H9 (cell line): ENCODE results near the gene LRG1. TPM values are rescaled to one million over a fixed set of nuclear protein-coding genes. Genes with fewer than 3 reads are reported as not detected.

Source experiments
- DNase-seq: peaks from one replicate; pipeline ENCODE4 v3.0.0-alpha.2; 2017
- H2AFZ ChIP-seq: one replicate; pipeline ENCODE4 v1.6.1; 2013; ENCODE audit warnings: mild to moderate bottlenecking, low read length, control low read depth, moderate library complexity
- H2AK5ac ChIP-seq: 2 replicates; pipeline ENCODE4 v1.6.1; 2013; ENCODE audit warnings: low read length, control low read depth, mixed read lengths; ENCODE audit not compliant: insufficient read length
- H2BK120ac ChIP-seq: one replicate; pipeline ENCODE4 v1.6.1; 2013; ENCODE audit warnings: low read depth, mild to moderate bottlenecking, low read length, control low read depth, inconsistent platforms; ENCODE audit not compliant: poor library complexity, severe bottlenecking
- H2BK12ac ChIP-seq: 2 replicates; pipeline ENCODE4 v1.6.1; 2013; ENCODE audit warnings: low read length, control low read depth, mixed read lengths, low read depth; ENCODE audit not compliant: insufficient read length
- H2BK15ac ChIP-seq: 2 replicates; pipeline ENCODE4 v1.6.1; 2013; ENCODE audit warnings: low read depth, low read length, control low read depth
- H2BK20ac ChIP-seq: one replicate; pipeline ENCODE4 v1.6.1; 2013; ENCODE audit warnings: low read depth, mild to moderate bottlenecking, low read length, control low read depth, inconsistent platforms; ENCODE audit not compliant: poor library complexity, severe bottlenecking
- H2BK5ac ChIP-seq: 2 replicates; pipeline ENCODE4 v1.6.1; 2013; ENCODE audit warnings: low read length, control low read depth, mixed read lengths; ENCODE audit not compliant: insufficient read length
- H3K14ac ChIP-seq: 2 replicates; pipeline ENCODE4 v1.6.1; 2013; ENCODE audit warnings: low read length, control low read depth; ENCODE audit not compliant: insufficient read depth
- H3K18ac ChIP-seq: 2 replicates; pipeline ENCODE4 v1.6.1; 2013; ENCODE audit warnings: low read depth, mild to moderate bottlenecking, mixed read lengths, low read length, control low read depth; ENCODE audit not compliant: insufficient read length
- H3K23ac ChIP-seq: 2 replicates; pipeline ENCODE4 v1.6.1; 2013; ENCODE audit warnings: low read length, control low read depth, mixed read lengths, low read depth; ENCODE audit not compliant: insufficient read length
- H3K23me2 ChIP-seq: 2 replicates; pipeline ENCODE4 v1.6.1; 2013; ENCODE audit warnings: low read depth, mild to moderate bottlenecking, mixed read lengths, low read length, control low read depth; ENCODE audit not compliant: insufficient read length, poor library complexity, severe bottlenecking
- H3K27ac ChIP-seq: 2 replicates; pipeline ENCODE4 v1.5.1; 2013; ENCODE audit warnings: low read length, control low read depth, mixed read lengths, low read depth; ENCODE audit not compliant: insufficient read length
- H3K27me3 ChIP-seq: 2 replicates; pipeline ENCODE4 v1.6.1; 2013; ENCODE audit warnings: low read length, control low read depth, inconsistent platforms; ENCODE audit not compliant: insufficient read depth
- H3K4ac ChIP-seq: 2 replicates; pipeline ENCODE4 v1.6.1; 2013; ENCODE audit warnings: low read depth, mild to moderate bottlenecking, control low read depth, inconsistent platforms, low read length, moderate library complexity
- H3K4me1 ChIP-seq: 2 replicates; pipeline ENCODE4 v1.6.1; 2013; ENCODE audit warnings: low read length, control low read depth, inconsistent platforms; ENCODE audit not compliant: insufficient read depth
- H3K4me2 ChIP-seq: 2 replicates; pipeline ENCODE4 v1.6.1; 2013; ENCODE audit warnings: low read length, control low read depth, mixed read lengths; ENCODE audit not compliant: insufficient read length, insufficient read depth
- H3K56ac ChIP-seq: 2 replicates; pipeline ENCODE4 v1.6.1; 2013; ENCODE audit warnings: low read depth, mild to moderate bottlenecking, mixed read lengths, low read length, control low read depth; ENCODE audit not compliant: insufficient read length
- H3K79me1 ChIP-seq: 2 replicates; pipeline ENCODE4 v1.6.1; 2013; ENCODE audit warnings: low read depth, mild to moderate bottlenecking, moderate library complexity, low read length, control low read depth, inconsistent platforms; ENCODE audit not compliant: insufficient read depth, poor library complexity, severe bottlenecking
- H3K79me2 ChIP-seq: 2 replicates; pipeline ENCODE4 v1.6.1; 2013; ENCODE audit warnings: low read length, control low read depth, inconsistent platforms; ENCODE audit not compliant: insufficient read depth
- H3K9ac ChIP-seq: 2 replicates; pipeline ENCODE4 v1.6.1; 2013; ENCODE audit warnings: low read length, control low read depth, mixed read lengths; ENCODE audit not compliant: insufficient read length; ENCODE audit errors: extremely low read depth
- H3K9me3 ChIP-seq: one replicate; pipeline ENCODE4 v1.6.1; 2013; ENCODE audit warnings: low read depth, low read length, inconsistent platforms; ENCODE audit not compliant: control insufficient read depth
- H3T11ph ChIP-seq: one replicate; pipeline ENCODE4 v1.6.1; 2013; ENCODE audit warnings: mild to moderate bottlenecking, low read length, control low read depth, inconsistent platforms
- H4K20me1 ChIP-seq: one replicate; pipeline ENCODE4 v1.6.1; 2013; ENCODE audit not compliant: control insufficient read depth, insufficient read length, insufficient read depth
- H4K5ac ChIP-seq: 2 replicates; pipeline ENCODE4 v1.6.1; 2013; ENCODE audit warnings: low read depth, mild to moderate bottlenecking, mixed read lengths, low read length, control low read depth; ENCODE audit not compliant: insufficient read length
- H4K8ac ChIP-seq: replicated peaks from 2 replicates; pipeline ENCODE4 v1.6.1; 2013; ENCODE audit warnings: low read length, control low read depth, mixed read lengths, low read depth; ENCODE audit not compliant: insufficient read length
- H4K91ac ChIP-seq: 2 replicates; pipeline ENCODE4 v1.6.1; 2013; ENCODE audit warnings: low read depth, mild to moderate bottlenecking, moderate library complexity, mixed read lengths, low read length, control low read depth; ENCODE audit not compliant: insufficient read length
- H3K27ac Mint-ChIP-seq, 3 experiments: 2 replicates in 2 of 3; 3 replicates in 1 of 3; pipeline ENCODE4 v1.8.0; 2020 to 2021; ENCODE audit warnings: mixed read lengths in 3 of 3, mild to moderate bottlenecking in 1 of 3, moderate library complexity in 1 of 3
- H3K27me3 Mint-ChIP-seq: 2 replicates; pipeline ENCODE4 v1.8.0; 2021; ENCODE audit warnings: low read depth, mild to moderate bottlenecking, moderate library complexity, mixed read lengths
- H3K36me3 Mint-ChIP-seq, 3 experiments: 2 replicates in 2 of 3; 3 replicates in 1 of 3; pipeline ENCODE4 v1.8.0; 2020 to 2021; ENCODE audit warnings: low read depth in 3 of 3, mixed read lengths in 3 of 3; ENCODE audit not compliant: insufficient read depth in 1 of 3
- H3K4me1 Mint-ChIP-seq, 2 experiments: 2 replicates each; pipeline ENCODE4 v1.8.0; 2020; ENCODE audit warnings: mixed read lengths in 2 of 2
- H3K4me3 Mint-ChIP-seq, 2 experiments: 2 replicates in 1 of 2; 3 replicates in 1 of 2; pipeline ENCODE4 v1.8.0; 2020 to 2021; ENCODE audit warnings: mild to moderate bottlenecking in 2 of 2, mixed read lengths in 2 of 2, moderate library complexity in 1 of 2
- H3K9me3 Mint-ChIP-seq, 2 experiments: 2 replicates in 1 of 2; 3 replicates in 1 of 2; pipeline ENCODE4 v1.8.0; 2020; ENCODE audit warnings: mild to moderate bottlenecking in 2 of 2, mixed read lengths in 2 of 2, moderate library complexity in 1 of 2
- WGBS: extraction: QIAGEN DNeasy Blood & Tissue Kit; methylation state at CpG from one replicate; pipeline ENCODE4 v1.1.7; 2013; ENCODE audit warnings: missing lambda C conversion rate, low lambda C conversion rate, mixed read lengths; ENCODE audit not compliant: insufficient read length; ENCODE audit errors: extremely low coverage; 5-methylcytosine and 5-hydroxymethylcytosine counted together
- total RNA-seq: library from RNA; stranded (reverse); gene quantifications from 2 replicates; pipeline ENCODE4 v1.2.1, GENCODE V29; 2021
- TF ChIP-seq, protein P1 (sequence below): fragments of 200-600 bp; sonication (generic); conservative IDR thresholded peaks from 3 replicates; pipeline ENCODE4 v1.8.0; 2021; ENCODE audit warnings: antibody characterized with exemption, mild to moderate bottlenecking

The LRG1 gene
- total RNA-seq, 1 experiment from 2014 or later: 0.24 TPM

DNA sequence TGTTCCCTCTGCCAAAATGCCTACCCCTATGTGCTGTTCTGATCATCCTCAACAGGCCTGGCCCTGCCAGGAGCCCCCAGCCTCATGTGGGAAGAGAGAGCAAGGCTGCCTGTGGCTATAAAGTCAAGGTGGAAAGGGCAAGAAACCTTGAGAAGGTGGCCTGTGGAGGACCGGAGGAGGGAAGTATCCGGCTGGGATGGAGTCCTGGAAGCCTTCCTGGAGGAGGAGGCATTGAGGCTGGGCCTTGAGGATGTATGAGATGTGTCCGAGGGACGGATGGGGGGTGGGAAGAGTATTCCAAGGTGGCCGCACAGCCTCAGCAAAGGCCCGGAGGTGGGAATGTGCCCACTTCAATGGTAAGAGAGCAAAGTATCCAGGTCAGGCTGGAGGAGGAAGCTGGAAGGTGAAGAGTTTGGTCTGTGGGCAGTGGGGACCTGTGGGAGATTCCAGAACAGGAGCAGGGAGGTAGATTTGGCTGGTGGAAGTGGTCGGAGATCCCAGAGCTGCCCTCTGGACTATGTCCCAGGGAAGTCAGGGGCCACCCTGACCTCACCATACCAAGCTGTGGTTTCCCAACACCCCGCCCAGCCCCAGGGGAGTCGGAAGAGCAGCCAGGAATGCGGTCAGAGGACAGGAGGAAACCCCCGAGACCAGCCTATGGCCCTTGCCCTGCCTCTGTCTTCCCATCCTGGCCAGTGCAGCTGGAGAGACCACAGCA is 18.5 kb downstream of the LRG1 start:
- no peaks in the 10 kb centered on the region for H3K9me3 ChIP-seq
- H2AK5ac ChIP-seq: no peak overlapping the region
- H3K23me2 ChIP-seq: no peaks in the 10 kb centered on the region
- H3K9ac ChIP-seq: no peak overlapping the region
- no peak overlapping the region for H3K27ac ChIP-seq
- no peaks in the 10 kb centered on the region for H3K27me3 ChIP-seq
- Mint-ChIP-seq H3K4me3 (no peak overlapping the region), H3K36me3 (no peaks in the 10 kb centered on the region), H3K4me1 (peaks cover 3 to 7% of the 10 kb centered on the region in 2 experiments; a peak in 3 of 4 replicates), H3K27me3 (peaks cover 38% of the 10 kb centered on the region), H3K9me3 (peaks cover 0 to 2% of the 10 kb centered on the region in 2 experiments; a peak in 1 of 5 replicates), H3K27ac (peak overlapping the region in 1 of 3 experiments; percentile 42; a peak in 1 of 7 replicates)
- H4K5ac ChIP-seq: no peak overlapping the region
- no peak overlapping the region for H2BK15ac ChIP-seq
- no CpG with 5 or more reads among the region's 11 CpGs for WGBS
- DNase-seq: no peak
- H4K91ac ChIP-seq: no peak overlapping the region
- no peak overlapping the region for H2BK5ac ChIP-seq
- no peak overlapping the region for H4K8ac ChIP-seq
- no peak overlapping the region for H3K56ac ChIP-seq
- H2BK12ac ChIP-seq: no peak overlapping the region
- no peak overlapping the region for H2BK20ac ChIP-seq
- H2AFZ ChIP-seq: no peak overlapping the region
- H3K4me1 ChIP-seq: no peaks in the 10 kb centered on the region
- TF ChIP-seq, protein P1, sequence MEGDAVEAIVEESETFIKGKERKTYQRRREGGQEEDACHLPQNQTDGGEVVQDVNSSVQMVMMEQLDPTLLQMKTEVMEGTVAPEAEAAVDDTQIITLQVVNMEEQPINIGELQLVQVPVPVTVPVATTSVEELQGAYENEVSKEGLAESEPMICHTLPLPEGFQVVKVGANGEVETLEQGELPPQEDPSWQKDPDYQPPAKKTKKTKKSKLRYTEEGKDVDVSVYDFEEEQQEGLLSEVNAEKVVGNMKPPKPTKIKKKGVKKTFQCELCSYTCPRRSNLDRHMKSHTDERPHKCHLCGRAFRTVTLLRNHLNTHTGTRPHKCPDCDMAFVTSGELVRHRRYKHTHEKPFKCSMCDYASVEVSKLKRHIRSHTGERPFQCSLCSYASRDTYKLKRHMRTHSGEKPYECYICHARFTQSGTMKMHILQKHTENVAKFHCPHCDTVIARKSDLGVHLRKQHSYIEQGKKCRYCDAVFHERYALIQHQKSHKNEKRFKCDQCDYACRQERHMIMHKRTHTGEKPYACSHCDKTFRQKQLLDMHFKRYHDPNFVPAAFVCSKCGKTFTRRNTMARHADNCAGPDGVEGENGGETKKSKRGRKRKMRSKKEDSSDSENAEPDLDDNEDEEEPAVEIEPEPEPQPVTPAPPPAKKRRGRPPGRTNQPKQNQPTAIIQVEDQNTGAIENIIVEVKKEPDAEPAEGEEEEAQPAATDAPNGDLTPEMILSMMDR: no peak
- no peak overlapping the region for H2BK120ac ChIP-seq
- H3K18ac ChIP-seq: no peak overlapping the region
- no peaks in the 10 kb centered on the region for H3K79me2 ChIP-seq
- H3K4ac ChIP-seq: no peak overlapping the region
- no peaks in the 10 kb centered on the region for H3K79me1 ChIP-seq
- H3K4me2 ChIP-seq: no peak overlapping the region
- H3K14ac ChIP-seq: no peak overlapping the region; the same call in 1 of the 2 replicates
- H4K20me1 ChIP-seq: no peaks in the 10 kb centered on the region
- no peak overlapping the region for H3K23ac ChIP-seq
- no peak overlapping the region for H3T11ph ChIP-seq
